K562 (cell line): ENCODE measurements around the gene ACSS1. TPM values are rescaled to one million over a fixed set of nuclear protein-coding genes. Genes with fewer than 3 reads are reported as not detected.

ENCODE experiments used
- ATAC-seq: fragments of 200-7000 bp; cut with Tn5 transposase; 3 replicates; pipeline ENCODE4 v1.9.1; 2020; ENCODE audit warnings: moderate library complexity
- BruUV-seq: library from RNA; stranded (reverse); fragments of 400-500 nt; replicated peaks from 2 replicates; lab custom pipeline; 2021; lab: Mats Ljungman, UMichigan
- CTCF ChIA-PET: fragments of 300-600 bp; formaldehyde crosslinking; extraction: SDS; loops from one replicate; lab custom pipeline; 2021; ENCODE audit warnings: low intra/inter-chr PET ratio; lab: Yijun Ruan, JAX
- POLR2A ChIA-PET: fragments of 300-600, 350-650 bp; sonication (Branson Sonifier 250); formaldehyde crosslinking; extraction: SDS; loops from one replicate; lab custom pipeline; 2021; ENCODE audit warnings: antibody characterized with exemption, inconsistent platforms; lab: Yijun Ruan, JAX
- DNase-seq, 4 experiments: peaks; one replicate each; pipeline versions ENCODE4 v3.0.0 to v3.0.0-alpha.2; 2011 to 2018; ENCODE audit warnings: low spot score in 3 of 4, mixed read lengths in 3 of 4; ENCODE audit errors: extremely low read depth in 1 of 4
- FAIRE-seq: peaks from 2 replicates; lab custom pipeline; 2011; peaks lifted over from hg19 to GRCh38; lab: Jason Lieb, UNC
- H2AFZ ChIP-seq: 2 replicates; pipeline ENCODE4 v1.6.0; 2011; ENCODE audit warnings: low read depth, low read length, control low read depth, inconsistent platforms
- H3K27ac ChIP-seq: fragments of 200-600 bp; 3 replicates; pipeline ENCODE4 v1.8.0; 2011; ENCODE audit warnings: low read depth, mild to moderate bottlenecking, control low read depth, inconsistent platforms, low read length, moderate library complexity, mixed read lengths; ENCODE audit errors: extremely low read depth
- H3K27me3 ChIP-seq, 2 experiments: fragments of 300-600 bp in 1 of 2; 2 replicates in 1 of 2; 3 replicates in 1 of 2; pipeline versions ENCODE4 v1.6.0 to v1.8.0; 2011; ENCODE audit warnings: inconsistent platforms in 2 of 2, low read length in 2 of 2, mild to moderate bottlenecking in 1 of 2, mixed read lengths in 1 of 2, moderate library complexity in 1 of 2; ENCODE audit not compliant: control insufficient read depth in 2 of 2, insufficient read depth in 2 of 2
- H3K36me3 ChIP-seq: fragments of 300-600 bp; 3 replicates; pipeline ENCODE4 v1.8.0; 2011; ENCODE audit warnings: mild to moderate bottlenecking, low read length, inconsistent platforms; ENCODE audit not compliant: control insufficient read depth, insufficient read depth
- H3K4me1 ChIP-seq, 2 experiments: fragments of 200-600 bp in 1 of 2; replicated peaks in 1 of 2; 2 replicates in 1 of 2; 3 replicates in 1 of 2; pipeline versions ENCODE4 v1.5.1 to v1.8.0; 2011; ENCODE audit warnings: inconsistent platforms in 2 of 2, low read length in 2 of 2, mild to moderate bottlenecking in 1 of 2, mixed read lengths in 1 of 2, moderate library complexity in 1 of 2; ENCODE audit not compliant: control insufficient read depth in 2 of 2, insufficient read depth in 2 of 2
- H3K4me2 ChIP-seq: 2 replicates; pipeline ENCODE4 v1.6.1; 2011; ENCODE audit warnings: low read length, control low read depth, inconsistent platforms, mixed read lengths; ENCODE audit not compliant: insufficient read depth
- H3K4me3 ChIP-seq: fragments of 200-600 bp; sonication (generic), shearing (Covaris generic); 2 replicates; pipeline ENCODE4 v1.5.1; 2016; ENCODE audit warnings: control low read depth, inconsistent platforms
- H3K79me2 ChIP-seq: fragments of 200-600 bp; 3 replicates; pipeline ENCODE4 v1.8.0; 2011; ENCODE audit warnings: low read length, inconsistent platforms; ENCODE audit not compliant: control insufficient read depth, insufficient read depth
- H3K9ac ChIP-seq, 2 experiments: 2 replicates each; pipeline versions ENCODE4 v1.6.0 to v1.6.1; 2011; ENCODE audit warnings: low read depth in 2 of 2, low read length in 2 of 2, control low read depth in 1 of 2, inconsistent platforms in 1 of 2, mild to moderate bottlenecking in 1 of 2, mixed read lengths in 1 of 2; ENCODE audit not compliant: insufficient read depth in 1 of 2
- H3K9me1 ChIP-seq: one replicate; pipeline ENCODE4 v1.6.0; 2011; ENCODE audit warnings: inconsistent platforms, mild to moderate bottlenecking, low read length, moderate library complexity; ENCODE audit not compliant: control insufficient read depth, insufficient read depth
- H3K9me3 ChIP-seq: replicated peaks from 2 replicates; pipeline ENCODE4 v1.5.1; 2011; ENCODE audit warnings: low read depth, low read length, inconsistent platforms; ENCODE audit not compliant: control insufficient read depth, insufficient read depth
- H4K20me1 ChIP-seq: replicated peaks from 2 replicates; pipeline ENCODE4 v1.6.1; 2011; ENCODE audit warnings: low read length, inconsistent platforms, mixed read lengths; ENCODE audit not compliant: control insufficient read depth, insufficient read depth
- ARID2 ChIP-seq: fragments of 450-650 bp; IDR thresholded peaks from 2 replicates; pipeline ENCODE4 v1.6.1; 2017; ENCODE audit warnings: antibody characterized with exemption, mild to moderate bottlenecking
- CEBPB ChIP-seq: fragments of 450-650 bp; IDR thresholded peaks from 2 replicates; pipeline ENCODE4 v1.6.1; 2016; ENCODE audit warnings: missing genetic modification characterization, missing compliant biosample characterization
- DACH1 ChIP-seq: fragments of 450-650 bp; IDR thresholded peaks from 2 replicates; pipeline ENCODE4 v1.6.1; 2018; ENCODE audit not compliant: partially characterized antibody
- DLX4 ChIP-seq: fragments of 250-450 bp; sonication (Bioruptor Pico); IDR thresholded peaks from 2 replicates; pipeline ENCODE4 v1.6.1; 2021; ENCODE audit warnings: mild to moderate bottlenecking
- ELK1 ChIP-seq: sonication (generic); formaldehyde crosslinking; IDR thresholded peaks from 2 replicates; pipeline ENCODE4 v1.8.1; 2022; ENCODE audit warnings: missing genetic modification reagents
- GABPB2 ChIP-seq: fragments of 250-450 bp; sonication (Bioruptor Pico); conservative IDR thresholded peaks from 2 replicates; pipeline ENCODE4 v1.5.1; 2021; ENCODE audit warnings: mild to moderate bottlenecking
- HEY1 ChIP-seq: fragments of 250-450 bp; sonication (Bioruptor Pico); IDR thresholded peaks from 2 replicates; pipeline ENCODE4 v1.5.0; 2020; ENCODE audit warnings: mild to moderate bottlenecking, moderate library complexity, borderline replicate concordance
- IRF1 ChIP-seq: sonication (generic); formaldehyde crosslinking; IDR thresholded peaks from 2 replicates; pipeline ENCODE4 v1.8.0; 2022; ENCODE audit warnings: missing genetic modification reagents, mild to moderate bottlenecking, borderline replicate concordance
- JUNB ChIP-seq: fragments of 450-650 bp; formaldehyde crosslinking; conservative IDR thresholded peaks from 2 replicates; pipeline ENCODE4 v1.4.0; 2020; ENCODE audit warnings: mild to moderate bottlenecking
- KDM2B ChIP-seq: fragments of 250-450 bp; sonication (Bioruptor Pico); IDR thresholded peaks from 2 replicates; pipeline ENCODE4 v1.8.0; 2021; ENCODE audit warnings: mild to moderate bottlenecking, moderate library complexity
- NR0B1 ChIP-seq: fragments of 450-650 bp; IDR thresholded peaks from one replicate; pipeline ENCODE4 v1.6.1; 2018; ENCODE audit warnings: mild to moderate bottlenecking, moderate library complexity; ENCODE audit not compliant: partially characterized antibody
- RBM15 ChIP-seq: fragments of 200-400 bp; formaldehyde crosslinking; IDR thresholded peaks from 2 replicates; pipeline ENCODE4 v1.6.1; 2018; ENCODE audit warnings: mild to moderate bottlenecking, low read length, moderate library complexity; ENCODE audit not compliant: insufficient read depth
- SIRT6 ChIP-seq: IDR thresholded peaks from one replicate; pipeline ENCODE4 v1.6.1; 2012; ENCODE audit warnings: low read depth, mild to moderate bottlenecking, control low read depth, inconsistent platforms, low read length, moderate library complexity
- TAF9B ChIP-seq: fragments of 450-650 bp; IDR thresholded peaks from 2 replicates; pipeline ENCODE4 v1.6.1; 2018; ENCODE audit warnings: mild to moderate bottlenecking; ENCODE audit not compliant: partially characterized antibody
- TCF3 ChIP-seq: sonication (generic); formaldehyde crosslinking; IDR thresholded peaks from 2 replicates; pipeline ENCODE4 v1.4.0; 2020; ENCODE audit warnings: mild to moderate bottlenecking, missing genetic modification reagents
- THAP7 ChIP-seq: fragments of 250-450 bp; sonication (Bioruptor Pico); IDR thresholded peaks from 2 replicates; pipeline ENCODE4 v1.5.0; 2021
- VEZF1 ChIP-seq: fragments of 200-800 bp; sonication (Bioruptor generic); IDR thresholded peaks from 2 replicates; pipeline ENCODE4 v1.6.1; 2017; ENCODE audit warnings: missing genetic modification characterization, missing compliant biosample characterization
- ZNF354B ChIP-seq: fragments of 250-450 bp; sonication (Bioruptor Pico); IDR thresholded peaks from 2 replicates; pipeline ENCODE4 v1.4.0; 2020
- ZNF785 ChIP-seq: fragments of 250-450 bp; sonication (Bioruptor Pico); IDR thresholded peaks from 2 replicates; pipeline ENCODE4 v1.4.0; 2020; ENCODE audit warnings: mild to moderate bottlenecking
- WGBS: fragments of 100-300 bp; shearing (Covaris generic); methylation state at CpG from one replicate; pipeline ENCODE4 v1.1.6; 2016; ENCODE audit warnings: low coverage, mixed read lengths; ENCODE audit not compliant: insufficient coverage; ENCODE audit errors: missing lambda C conversion rate; 5-methylcytosine and 5-hydroxymethylcytosine counted together
- in situ Hi-C: fragments of 300-500 bp; cut with MboI; formaldehyde crosslinking; loops from 4 replicates; pipeline ENCODE4 v1.15.0; 2018; ENCODE audit warnings: inconsistent platforms, mixed read lengths
- intact Hi-C: fragments of 100-400 bp; cut with micrococcal nuclease; formaldehyde crosslinking; loops from 2 replicates; pipeline ENCODE4 v1.14.2; 2022
- polyA plus RNA-seq, 8 experiments: library from polyadenylated mRNA; depleted of rRNA in 4 of 8; stranded (reverse) in 5 of 8; unstranded in 3 of 8; fragments of >200 nt; fragmentation: Nextera tagmentation in 2 of 8; fragmentation: Illumina TruSeq in 1 of 8; extraction: Ambion mirVana in 2 of 8; extraction: Trizol in 1 of 8; gene quantifications; 2 replicates each; pipeline versions ENCODE4 v1.2.1 to v1.2.3, GENCODE V29; 2011 to 2014; ENCODE audit warnings: inconsistent platforms in 1 of 8, missing spikeins in 1 of 8
- total RNA-seq, 7 experiments: library from RNA; depleted of rRNA in 6 of 7; stranded (reverse); fragments of >200 nt in 6 of 7; fragmentation: Illumina TruSeq in 2 of 7; extraction: Trizol in 2 of 7; gene quantifications; 2 replicates each; pipeline versions ENCODE4 v1.2.1 to v1.2.3, GENCODE V29; 2011 to 2021; ENCODE audit warnings: low replicate concordance in 1 of 7

ACSS1 gene
- total and polyA plus RNA-seq, 9 of the 15 experiments (the other 6 are each of a cell fraction or from before 2014, with no cell fraction given): 0.07 to 2.1 (median 0.27) TPM; not detected in 3

- ChIA-PET CTCF (no interaction called here), POLR2A (interaction anchor here (1.4 kb wide), 1 partner anchor 11 kb away, joined by 5 read pairs; the partner anchor contains the start of gene CST7)
- intact Hi-C loops: no loop called here
- H3K79me2 ChIP-seq: no peaks in the 10 kb centered on the region
- no peak overlapping the region for H3K4me2 ChIP-seq
- H3K4me3 ChIP-seq: no peak overlapping the region
- BruUV-seq: no TSS peak
- TF ChIP-seq DLX4: no peak
- no peak for TF ChIP-seq DACH1
- no peak for TF ChIP-seq CEBPB (tag)
- TF ChIP-seq JUNB: no peak
- TF ChIP-seq KDM2B (CRISPR knock-in tag): no peak
- TF ChIP-seq IRF1 (CRISPR knock-in tag): no peak
- TF ChIP-seq TAF9B: no peak
- TF ChIP-seq TCF3 (CRISPR knock-in tag): no peak
- TF ChIP-seq NR0B1: no peak
- no peak for TF ChIP-seq ELK1
- TF ChIP-seq GABPB2 (CRISPR knock-in tag): no peak
- no peak for TF ChIP-seq ARID2
- no peak for TF ChIP-seq RBM15
- no peak for TF ChIP-seq ZNF785 (CRISPR knock-in tag)
- TF ChIP-seq VEZF1 (CRISPR knock-in tag): no peak
- TF ChIP-seq SIRT6: no peak
- no peak for TF ChIP-seq THAP7
- no peak for TF ChIP-seq ZNF354B (CRISPR knock-in tag)
- TF ChIP-seq HEY1: no peak
- no peaks in the 10 kb centered on the region for H3K9me3 ChIP-seq
- no peaks in the 10 kb centered on the region for H3K9me1 ChIP-seq
- FAIRE-seq: no peak
- H2AFZ ChIP-seq: no peak overlapping the region
- ATAC-seq: no peak
- DNase-seq: no peak
- H3K27me3 ChIP-seq: no peaks in the 10 kb centered on the region
- peaks cover 15% of the 10 kb centered on the region; the same call in 2 of the 3 replicates for H3K36me3 ChIP-seq
- WGBS: 50% methylated on average over 1 of the region's 2 CpGs
- H3K4me1 ChIP-seq: no peaks in the 10 kb centered on the region
- in situ Hi-C loops: no loop called here
- no peaks in the 10 kb centered on the region for H4K20me1 ChIP-seq
- no peak overlapping the region for H3K9ac ChIP-seq
- no peak overlapping the region for H3K27ac ChIP-seq
These were observed 97.1 kb downstream of the ACSS1 start for GRCh38 chr20:24960861-24961260.
